Ramos (cell line): ENCODE measurements around the gene ZNF276.
"Not testable (repeated sequence)": the region's sequence is repeated elsewhere in the genome, so short reads cannot be mapped to it uniquely, and the experiment has no call there.

Experiments
- in situ Hi-C: fragments of 300-500 bp; cut with MboI; formaldehyde crosslinking; loops from one replicate; pipeline ENCODE4 v1.14.3; 2022; ENCODE audit warnings: low sequenced_read_pairs; ENCODE audit not compliant: unreplicated experiment

The ZNF276 gene

GRCh38 chr16:89770367-89770766 lies 49.0 kb downstream of the ZNF276 start:
- in situ Hi-C loops, result no loop called here

- in situ Hi-C loops, result no loop called here
Observed at GRCh38 chr16:89775223-89775622, 53.9 kb downstream of the ZNF276 start.

GRCh38 chr16:89778211-89778610 lies 56.9 kb downstream of the ZNF276 start:
- in situ Hi-C loops, result not testable (repeated sequence)

GRCh38 chr16:89779231-89779908 lies 58.0 kb downstream of the ZNF276 start:
- in situ Hi-C loops, result no loop called here

- in situ Hi-C loops, result no loop called here
Observed at GRCh38 chr16:89779909-89780305, 58.6 kb downstream of the ZNF276 start.

GRCh38 chr16:89782489-89782888 lies 61.2 kb downstream of the ZNF276 start:
- in situ Hi-C loops, result no loop called here

GRCh38 chr16:89783952-89784351 lies 62.6 kb downstream of the ZNF276 start:
- in situ Hi-C loops, result not testable (repeated sequence)

- in situ Hi-C loops, result no loop called here
Observed at GRCh38 chr16:89784406-89784805, 63.1 kb downstream of the ZNF276 start.

- in situ Hi-C loops, result no loop called here
Observed at GRCh38 chr16:89785523-89786155, 64.3 kb downstream of the ZNF276 start.

- in situ Hi-C loops, result no loop called here
Observed at GRCh38 chr16:89786474-89787364, 65.4 kb downstream of the ZNF276 start.

GRCh38 chr16:89787365-89787805 lies 66.0 kb downstream of the ZNF276 start:
- in situ Hi-C loops, result no loop called here
